Activated naive CD4-positive, alpha-beta T cell treated with anti-CD3 and anti-CD28 coated beads for 36 hours (primary cell): ENCODE results near the gene NRXN3. TPM values are rescaled to one million over a fixed set of nuclear protein-coding genes. Genes with fewer than 3 reads are reported as not detected.

Experiments
- CTCF ChIA-PET: fragments of 350-600 bp; sonication (Branson Sonifier 250); formaldehyde crosslinking; loops from one replicate; lab custom pipeline; 2021; ENCODE audit warnings: antibody characterized with exemption; lab: Charles Lee
- DNase-seq: peaks from one replicate; pipeline ENCODE4 v3.0.0-alpha.2; 2020
- H3K27ac Mint-ChIP-seq: one replicate; pipeline ENCODE4 v1.8.0; 2021; ENCODE audit warnings: mild to moderate bottlenecking, mixed read lengths
- H3K27me3 Mint-ChIP-seq: one replicate; pipeline ENCODE4 v1.8.0; 2021; ENCODE audit warnings: low read depth, mixed read lengths
- H3K36me3 Mint-ChIP-seq: one replicate; pipeline ENCODE4 v1.8.0; 2021; ENCODE audit warnings: low read depth, mixed read lengths
- H3K4me1 Mint-ChIP-seq: one replicate; pipeline ENCODE4 v1.8.0; 2021; ENCODE audit warnings: low read depth, mixed read lengths
- H3K4me3 Mint-ChIP-seq: one replicate; pipeline ENCODE4 v1.8.0; 2021; ENCODE audit warnings: mild to moderate bottlenecking, moderate library complexity, mixed read lengths
- H3K9me3 Mint-ChIP-seq: one replicate; pipeline ENCODE4 v1.8.0; 2021; ENCODE audit warnings: mixed read lengths
- intact Hi-C: fragments of 100-400 bp; cut with micrococcal nuclease; formaldehyde crosslinking; loops from one replicate; pipeline ENCODE4 v1.15.1; 2023
- total RNA-seq, 2 experiments: library from RNA; stranded (reverse); gene quantifications; one replicate each; pipeline ENCODE4 v1.2.3, GENCODE V29; 2021

The NRXN3 gene
- total RNA-seq, 2 experiments from 2014 or later = not detected

GRCh38 chr14:78618368-78618767 is 448.2 kb downstream of the NRXN3 start:
- no peak for DNase-seq
- Mint-ChIP-seq H3K4me3 (no peak overlapping the region), H3K4me1 (no peaks in the 10 kb centered on the region), H3K9me3 (no peaks in the 10 kb centered on the region), H3K36me3 (no peaks in the 10 kb centered on the region), H3K27ac (no peak overlapping the region), H3K27me3 (no peaks in the 10 kb centered on the region)
- intact Hi-C loops = no loop called here
- CTCF ChIA-PET = no interaction called here

DNA sequence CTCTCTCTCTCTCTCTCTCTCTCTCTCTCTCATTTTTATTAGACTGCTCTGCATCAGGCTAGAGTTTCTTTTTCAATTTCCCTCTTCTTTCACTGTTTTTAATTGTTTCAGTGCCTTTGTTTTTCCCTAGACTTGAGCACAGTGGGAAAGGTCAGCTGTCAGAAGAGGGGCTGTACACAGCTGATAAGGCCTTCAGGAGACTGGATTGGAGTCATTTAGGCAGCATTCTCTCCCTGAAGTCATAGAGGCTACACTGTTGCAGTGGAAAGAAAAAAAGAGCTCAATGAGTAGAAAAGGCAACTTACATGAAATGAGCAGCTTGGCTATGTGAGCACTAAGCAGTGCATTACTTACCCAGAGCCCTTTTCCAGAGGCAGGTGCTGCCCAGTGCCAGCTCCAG is 456.9 kb downstream of the NRXN3 start:
- H3K36me3 Mint-ChIP-seq = no peaks in the 10 kb centered on the region
- H3K27me3 Mint-ChIP-seq = peaks cover 4% of the 10 kb centered on the region
- H3K9me3 Mint-ChIP-seq = no peaks in the 10 kb centered on the region
- CTCF ChIA-PET = interaction anchor here (0.6 to 1.2 kb wide), 2 partner anchors 11 to 26 kb away, joined by 3 read pairs; no protein-coding TSS in a partner anchor
- H3K4me1 Mint-ChIP-seq = no peaks in the 10 kb centered on the region
- DNase-seq = no peak
- no peak overlapping the region for H3K27ac Mint-ChIP-seq
- no peak overlapping the region for H3K4me3 Mint-ChIP-seq
- intact Hi-C loops = no loop called here

GRCh38 chr14:78631551-78631950 is 461.4 kb downstream of the NRXN3 start:
- Mint-ChIP-seq H3K4me1 (no peaks in the 10 kb centered on the region), H3K36me3 (no peaks in the 10 kb centered on the region), H3K4me3 (no peak overlapping the region), H3K27me3 (peaks cover 4% of the 10 kb centered on the region), H3K9me3 (no peaks in the 10 kb centered on the region), H3K27ac (no peak overlapping the region)
- DNase-seq = no peak
- intact Hi-C loops = no loop called here
- CTCF ChIA-PET = no interaction called here

- Mint-ChIP-seq H3K27me3 (peaks cover 8% of the 10 kb centered on the region), H3K4me1 (no peaks in the 10 kb centered on the region), H3K9me3 (no peaks in the 10 kb centered on the region), H3K27ac (no peak overlapping the region), H3K36me3 (no peaks in the 10 kb centered on the region), H3K4me3 (no peak overlapping the region)
- DNase-seq = no peak
- intact Hi-C loops = no loop called here
- CTCF ChIA-PET = no interaction called here
Measured at GRCh38 chr14:78633752-78634151, 463.6 kb downstream of the NRXN3 start.

GRCh38 chr14:78637489-78637888 is 467.3 kb downstream of the NRXN3 start:
- no peak overlapping the region for H3K4me3 Mint-ChIP-seq
- H3K4me1 Mint-ChIP-seq = no peaks in the 10 kb centered on the region
- DNase-seq = no peak
- H3K36me3 Mint-ChIP-seq = no peaks in the 10 kb centered on the region
- H3K27me3 Mint-ChIP-seq = peaks cover 6% of the 10 kb centered on the region
- H3K27ac Mint-ChIP-seq = no peak overlapping the region
- intact Hi-C loops = no loop called here
- CTCF ChIA-PET = interaction anchor here (0.9 kb wide), 1 partner anchor 14 kb away, joined by 3 read pairs; no protein-coding TSS in a partner anchor
- no peaks in the 10 kb centered on the region for H3K9me3 Mint-ChIP-seq

- DNase-seq = no peak
- CTCF ChIA-PET = interaction anchor here (0.9 kb wide), 1 partner anchor 14 kb away, joined by 3 read pairs; no protein-coding TSS in a partner anchor
- H3K9me3 Mint-ChIP-seq = no peaks in the 10 kb centered on the region
- peaks cover 6% of the 10 kb centered on the region for H3K27me3 Mint-ChIP-seq
- H3K4me1 Mint-ChIP-seq = no peaks in the 10 kb centered on the region
- no peaks in the 10 kb centered on the region for H3K36me3 Mint-ChIP-seq
- intact Hi-C loops = no loop called here
- no peak overlapping the region for H3K27ac Mint-ChIP-seq
- no peak overlapping the region for H3K4me3 Mint-ChIP-seq
Measured at GRCh38 chr14:78637908-78638475, 467.8 kb downstream of the NRXN3 start.

- Mint-ChIP-seq H3K36me3 (no peaks in the 10 kb centered on the region), H3K4me3 (no peak overlapping the region), H3K27me3 (peaks cover 6% of the 10 kb centered on the region), H3K4me1 (no peaks in the 10 kb centered on the region), H3K27ac (no peak overlapping the region), H3K9me3 (no peaks in the 10 kb centered on the region)
- DNase-seq = no peak
- intact Hi-C loops = no loop called here
- CTCF ChIA-PET = no interaction called here
Measured at GRCh38 chr14:78638926-78639325, 468.8 kb downstream of the NRXN3 start.

GRCh38 chr14:78644824-78645559 is 474.8 kb downstream of the NRXN3 start:
- CTCF ChIA-PET = no interaction called here
- no peak for DNase-seq
- intact Hi-C loops = no loop called here
- H3K4me3 Mint-ChIP-seq = no peak overlapping the region
- no peak overlapping the region for H3K27ac Mint-ChIP-seq
- H3K36me3 Mint-ChIP-seq = no peaks in the 10 kb centered on the region
- H3K27me3 Mint-ChIP-seq = peaks cover 5% of the 10 kb centered on the region
- no peaks in the 10 kb centered on the region for H3K9me3 Mint-ChIP-seq
- H3K4me1 Mint-ChIP-seq = no peaks in the 10 kb centered on the region

- Mint-ChIP-seq H3K4me3 (no peak overlapping the region), H3K9me3 (no peaks in the 10 kb centered on the region), H3K4me1 (no peaks in the 10 kb centered on the region), H3K27ac (no peak overlapping the region), H3K27me3 (peaks cover 12% of the 10 kb centered on the region), H3K36me3 (no peaks in the 10 kb centered on the region)
- CTCF ChIA-PET = interaction anchor here (0.6 to 0.7 kb wide), 2 partner anchors 26 to 179 kb away, joined by 3 read pairs; no protein-coding TSS in a partner anchor
- no peak for DNase-seq
- intact Hi-C loops = no loop called here
Measured at GRCh38 chr14:78652727-78653126, 482.6 kb downstream of the NRXN3 start.

DNA sequence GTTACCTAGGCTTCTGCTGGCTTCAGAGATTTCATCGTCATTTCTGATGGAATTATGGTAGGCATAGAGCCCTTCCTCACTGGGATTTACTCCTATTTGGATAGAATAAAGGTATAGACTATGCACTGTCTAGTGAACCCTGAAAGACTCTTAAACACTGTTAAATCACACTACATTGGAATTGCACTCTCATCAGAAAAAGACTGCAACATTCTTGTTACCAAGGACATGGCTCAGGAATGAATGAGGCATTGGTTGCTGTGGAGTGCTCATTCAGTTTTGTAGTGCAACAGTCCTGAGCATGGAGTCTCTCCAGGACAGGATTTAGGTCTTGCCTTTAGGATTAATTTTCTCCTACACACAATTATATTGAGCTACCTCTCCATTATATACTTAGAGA is 483.0 kb downstream of the NRXN3 start:
- H3K4me3 Mint-ChIP-seq = no peak overlapping the region
- intact Hi-C loops = no loop called here
- no peak for DNase-seq
- no peaks in the 10 kb centered on the region for H3K4me1 Mint-ChIP-seq
- CTCF ChIA-PET = interaction anchor here (0.7 kb wide), 1 partner anchor 26 kb away, joined by 3 read pairs; no protein-coding TSS in a partner anchor
- no peaks in the 10 kb centered on the region for H3K9me3 Mint-ChIP-seq
- no peaks in the 10 kb centered on the region for H3K36me3 Mint-ChIP-seq
- peaks cover 12% of the 10 kb centered on the region for H3K27me3 Mint-ChIP-seq
- no peak overlapping the region for H3K27ac Mint-ChIP-seq

GRCh38 chr14:78657451-78657850 is 487.3 kb downstream of the NRXN3 start:
- Mint-ChIP-seq H3K4me3 (no peak overlapping the region), H3K9me3 (no peaks in the 10 kb centered on the region)
- intact Hi-C loops = no loop called here

GRCh38 chr14:78664841-78665240 is 494.7 kb downstream of the NRXN3 start:
- no peak for DNase-seq
- H3K4me1 Mint-ChIP-seq = no peaks in the 10 kb centered on the region

More at GRCh38 chr14:78657451-78657850, 487.3 kb downstream of the NRXN3 start:
- CTCF ChIA-PET = no interaction called here
- DNase-seq = no peak
- Mint-ChIP-seq H3K27me3 (peaks cover 3% of the 10 kb centered on the region), H3K27ac (no peak overlapping the region), H3K4me1 (no peaks in the 10 kb centered on the region), H3K36me3 (no peaks in the 10 kb centered on the region)

More at GRCh38 chr14:78664841-78665240, 494.7 kb downstream of the NRXN3 start:
- no peaks in the 10 kb centered on the region for H3K36me3 Mint-ChIP-seq
- H3K9me3 Mint-ChIP-seq = no peaks in the 10 kb centered on the region
- H3K4me3 Mint-ChIP-seq = no peak overlapping the region
- CTCF ChIA-PET = no interaction called here
- H3K27ac Mint-ChIP-seq = no peak overlapping the region
- intact Hi-C loops = no loop called here
- H3K27me3 Mint-ChIP-seq = no peaks in the 10 kb centered on the region
